GM21447 (cell line): Measurements from ENCODE around the gene GRIN2C.

Experiments
- ATAC-seq: cut with Tn5 transposase; IDR thresholded peaks from one replicate; pipeline ENCODE4 v1.9.1; 2021; ENCODE audit not compliant: unreplicated experiment

Gene GRIN2C

GRCh38 chr17:74864866-74865395, 5.2 kb upstream of the GRIN2C start:
- ATAC-seq, result no peak

DNA sequence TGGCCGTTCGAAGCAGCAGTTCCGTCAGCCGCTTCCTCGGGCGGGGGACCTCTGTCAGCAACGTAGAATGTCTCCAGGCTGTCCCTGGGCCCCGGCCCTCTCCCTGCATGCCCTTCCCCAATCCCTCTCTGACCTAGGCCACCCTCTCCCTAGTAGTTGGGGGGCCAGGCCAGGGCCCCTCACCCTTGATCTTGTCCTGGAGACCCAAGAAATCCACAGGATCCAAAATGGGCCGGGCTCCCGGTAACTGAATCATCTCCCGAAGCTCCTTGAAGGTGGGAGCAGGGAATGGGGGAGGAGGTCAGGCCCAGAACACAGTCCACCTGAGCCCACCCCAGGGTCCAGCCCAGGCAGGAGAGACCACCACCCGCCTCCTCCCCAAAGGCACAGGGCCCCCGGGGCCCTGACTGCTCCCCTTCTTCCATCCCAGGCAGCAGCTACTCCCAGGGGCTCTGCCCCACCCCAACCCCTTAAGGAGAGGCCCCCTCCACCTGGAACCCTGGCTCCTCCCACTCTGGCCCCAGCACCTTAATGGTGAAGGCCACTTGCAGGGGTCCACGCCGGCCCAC, 4.7 kb upstream of the GRIN2C start:
- no peak for ATAC-seq

DNA sequence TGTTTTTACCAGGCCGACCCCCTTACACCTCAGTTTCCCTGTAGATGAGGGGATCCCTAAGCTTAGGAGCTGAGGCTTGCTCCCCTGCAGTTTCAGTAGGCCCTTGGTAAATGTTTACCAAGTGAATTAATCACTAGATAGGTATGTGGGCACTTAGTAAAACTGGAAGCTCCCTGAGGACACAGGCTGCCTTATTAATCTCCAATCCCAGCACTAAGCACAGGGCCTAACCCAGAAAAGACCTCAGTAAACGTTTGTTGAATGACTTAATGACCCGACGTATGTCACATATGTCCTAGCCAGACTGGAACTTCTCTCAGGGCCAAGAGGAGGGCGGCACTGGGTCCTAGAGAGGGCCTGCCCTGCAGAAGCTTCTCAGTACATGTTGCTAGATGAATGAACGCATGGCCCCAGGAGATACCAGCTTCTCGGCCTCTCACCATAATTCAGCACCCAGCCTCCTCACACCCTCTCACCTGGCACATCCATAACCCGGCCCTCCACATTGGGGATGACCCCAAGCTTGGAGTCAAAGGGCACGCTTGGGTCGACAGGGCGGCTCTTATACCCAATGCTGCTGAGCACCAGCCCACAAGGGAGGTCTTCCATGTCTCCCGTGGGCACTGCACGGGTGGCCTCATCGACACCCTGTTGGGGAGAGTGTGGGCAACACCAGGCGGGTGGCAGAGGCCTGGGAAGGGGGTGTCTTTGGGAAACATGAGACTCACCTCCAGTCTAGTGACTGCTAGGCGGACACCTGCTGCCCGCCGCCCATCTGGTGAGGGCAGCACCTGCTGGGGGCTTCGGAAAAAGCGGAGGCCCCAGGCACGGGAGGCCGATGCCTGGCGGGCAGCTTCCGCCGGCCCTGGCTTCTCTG, 4.0 kb upstream of the GRIN2C start:
- ATAC-seq, result no peak

DNA sequence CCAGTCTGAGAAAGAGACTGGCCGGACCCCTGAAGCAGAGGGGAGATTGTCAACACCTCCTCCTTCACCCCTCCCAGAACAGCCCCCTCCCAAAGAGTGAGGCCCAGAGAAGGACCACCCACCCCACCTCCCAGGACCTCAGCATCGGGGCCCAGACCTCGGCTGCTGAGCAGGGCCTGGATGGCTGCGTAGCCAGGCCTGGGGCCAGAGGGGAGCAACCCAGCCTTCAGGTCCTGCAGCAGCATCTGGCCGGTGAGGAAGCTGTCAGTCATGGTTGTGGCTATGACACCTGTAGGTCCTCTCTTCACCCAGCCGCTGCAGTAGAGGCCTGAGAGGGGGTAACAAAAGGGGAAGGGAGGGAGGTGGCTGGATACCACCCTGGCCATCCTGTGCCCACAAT, 3.2 kb upstream of the GRIN2C start:
- no peak for ATAC-seq

GRCh38 chr17:74862108-74862901, 2.6 kb upstream of the GRIN2C start:
- ATAC-seq, result no peak

- ATAC-seq, result no peak
Measured at GRCh38 chr17:74861662-74862107, 2.0 kb upstream of the GRIN2C start.

- no peak for ATAC-seq
Measured at GRCh38 chr17:74860872-74861661, 1.4 kb upstream of the GRIN2C start.

DNA sequence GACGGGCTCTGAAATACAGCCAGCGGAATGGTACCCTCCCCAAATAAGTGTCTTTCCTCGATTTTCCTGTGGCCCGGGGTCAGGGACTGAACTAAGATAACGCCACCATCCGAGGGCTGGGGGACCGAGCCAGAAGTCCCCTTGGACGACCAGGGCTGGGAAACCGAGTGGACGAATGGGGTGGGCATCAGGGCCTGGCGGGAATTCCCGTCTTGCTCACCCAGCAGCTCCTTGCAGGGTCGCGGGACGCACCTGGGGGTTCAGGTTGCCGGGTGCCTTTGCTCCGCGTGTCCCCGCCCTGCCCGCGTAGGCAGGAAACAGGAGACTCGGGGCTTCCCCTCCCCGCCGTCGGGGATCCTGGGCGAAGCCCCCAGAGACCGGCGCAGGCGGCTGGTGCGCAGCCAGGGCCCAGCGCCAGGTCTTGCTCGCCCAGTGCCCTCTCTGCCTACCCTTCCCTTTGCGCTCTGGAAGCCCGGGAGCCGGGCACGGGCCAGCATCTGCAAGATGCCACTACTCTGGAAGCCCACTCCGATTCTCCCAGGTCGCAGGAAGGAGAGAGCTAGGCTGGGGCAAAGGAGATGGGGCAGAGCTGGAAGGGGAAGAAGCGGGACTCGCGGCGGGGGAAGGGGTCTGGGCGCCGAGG, 665 bp upstream of the GRIN2C start:
- ATAC-seq, result no peak

- no peak for ATAC-seq
Measured at GRCh38 chr17:74858672-74859458, 820 bp downstream of the GRIN2C start.

GRCh38 chr17:74857191-74857590, 2.5 kb downstream of the GRIN2C start:
- ATAC-seq, result no peak

- ATAC-seq, result no peak
Measured at GRCh38 chr17:74856112-74856511, 3.6 kb downstream of the GRIN2C start.

- ATAC-seq, result no peak
Measured at GRCh38 chr17:74855323-74855722, 4.4 kb downstream of the GRIN2C start.

- no peak for ATAC-seq
Measured at GRCh38 chr17:74854792-74855191, 4.9 kb downstream of the GRIN2C start.

- ATAC-seq, result no peak
Measured at GRCh38 chr17:74853669-74854068, 6.0 kb downstream of the GRIN2C start.

GRCh38 chr17:74853048-74853397, 6.7 kb downstream of the GRIN2C start:
- no peak for ATAC-seq

DNA sequence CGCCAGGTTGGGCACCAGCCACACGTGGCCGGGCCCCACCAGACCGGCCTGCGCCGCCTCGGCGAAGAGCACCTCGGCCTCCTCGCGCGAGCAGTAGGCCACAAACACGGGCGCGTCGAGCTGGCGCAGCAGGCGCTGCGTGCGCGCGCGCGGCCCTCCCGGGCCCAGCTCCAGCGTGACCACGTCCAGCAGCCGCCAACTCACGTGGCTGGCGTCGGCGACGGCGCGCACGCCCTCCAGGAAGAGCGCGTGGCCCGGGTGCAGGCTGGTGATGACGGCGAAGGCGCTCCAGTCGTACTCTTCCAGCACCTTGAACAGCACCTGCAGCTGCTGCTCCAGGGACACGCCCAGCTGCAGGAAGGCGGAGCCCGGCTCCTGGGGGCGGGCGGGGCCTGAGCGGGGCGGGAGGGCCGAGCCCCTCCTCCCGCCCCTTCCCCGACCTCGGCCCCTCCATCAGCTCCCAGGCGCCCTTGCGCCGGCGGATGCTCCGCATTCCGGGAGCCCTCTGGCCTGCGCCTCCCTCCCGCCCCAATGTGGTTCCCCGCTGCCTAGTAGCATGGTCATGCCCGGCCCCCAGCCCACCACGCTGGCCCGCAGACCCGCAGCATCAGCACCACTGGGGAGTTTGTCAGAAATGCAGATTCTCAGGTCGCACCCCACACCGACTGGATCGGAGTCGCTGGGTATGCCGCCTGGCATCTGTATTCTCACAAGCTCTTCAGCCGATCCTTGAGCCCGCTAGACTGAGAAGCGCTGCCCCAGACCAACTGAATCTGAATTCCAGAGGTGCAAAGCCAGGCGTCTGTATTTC, 7.2 kb downstream of the GRIN2C start:
- ATAC-seq, result no peak

- ATAC-seq, result no peak
Measured at GRCh38 chr17:74851612-74852236, 8.0 kb downstream of the GRIN2C start.

- no peak for ATAC-seq
Measured at GRCh38 chr17:74850914-74851313, 8.8 kb downstream of the GRIN2C start.
